HuH-7 (cell line): ENCODE measurements around the gene NUCB1.
"Not testable (repeated sequence)": the region's sequence is repeated elsewhere in the genome, so short reads cannot be mapped to it uniquely, and the experiment has no call there.

Experiments
- DNase-seq: peaks from one replicate; pipeline ENCODE4 v3.0.0; 2011; ENCODE audit warnings: low spot score

The NUCB1 gene

GRCh38 chr19:48905664-48906063, 5.6 kb downstream of the NUCB1 start:
- DNase-seq, result no peak

- no peak for DNase-seq
Measured at GRCh38 chr19:48906324-48906723, 6.2 kb downstream of the NUCB1 start.

GRCh38 chr19:48907671-48908070, 7.6 kb downstream of the NUCB1 start:
- peak; percentile 57 for DNase-seq

GRCh38 chr19:48909424-48910077, 9.4 kb downstream of the NUCB1 start:
- DNase-seq, result not testable (repeated sequence)

GRCh38 chr19:48910803-48911202, 10.7 kb downstream of the NUCB1 start:
- DNase-seq, result no peak

- no peak for DNase-seq
Measured at GRCh38 chr19:48913114-48913889, 13.2 kb downstream of the NUCB1 start.

- no peak for DNase-seq
Measured at GRCh38 chr19:48914181-48914580, 14.1 kb downstream of the NUCB1 start.

- no peak for DNase-seq
Measured at GRCh38 chr19:48915757-48916156, 15.6 kb downstream of the NUCB1 start.

- DNase-seq, result no peak
Measured at GRCh38 chr19:48918071-48918470, 18.0 kb downstream of the NUCB1 start.

- DNase-seq, result no peak
Measured at GRCh38 chr19:48918801-48919247, 18.7 kb downstream of the NUCB1 start.

- DNase-seq, result not testable (repeated sequence)
Measured at GRCh38 chr19:48919271-48919670, 19.2 kb downstream of the NUCB1 start.

- no peak for DNase-seq
Measured at GRCh38 chr19:48920949-48921348, 20.8 kb downstream of the NUCB1 start.

- no peak for DNase-seq
Measured at GRCh38 chr19:48921721-48922500, 21.8 kb downstream of the NUCB1 start.

- no peak for DNase-seq
Measured at GRCh38 chr19:48922548-48923490, 22.7 kb downstream of the NUCB1 start.

GRCh38 chr19:48925240-48925843, 25.2 kb downstream of the NUCB1 start:
- no peak for DNase-seq

GRCh38 chr19:48925890-48926289, 25.8 kb downstream of the NUCB1 start:
- DNase-seq, result not testable (repeated sequence)

- DNase-seq, result no peak
Measured at GRCh38 chr19:48926909-48927308, 26.8 kb downstream of the NUCB1 start.

GRCh38 chr19:48927692-48928091, 27.6 kb downstream of the NUCB1 start:
- DNase-seq, result not testable (repeated sequence)

- DNase-seq, result no peak
Measured at GRCh38 chr19:48928164-48929025, 28.3 kb downstream of the NUCB1 start.

- peak; percentile 80 for DNase-seq
Measured at GRCh38 chr19:48933382-48933932, 33.3 kb downstream of the NUCB1 start, which contains the start of gene DHDH. DHDH (plus strand) TSS chr19:48933699; CDS start chr19:48933722, 23 bp downstream.
